Uterus (tissue), 4 donors: ENCODE data around the gene MR1. TPM values are rescaled to one million over a fixed set of nuclear protein-coding genes. Genes with fewer than 3 reads are reported as not detected.

Experiments used
- DNase-seq, 2 donors: peaks; one replicate each; pipeline ENCODE4 v3.0.0-alpha.2; 2019 to 2020
- H3K27ac ChIP-seq, 2 donors: fragments of 200-600 bp; sonication (generic); 1 replicate in 1 of 2; 2 replicates in 1 of 2; pipeline ENCODE4 v1.5.1; 2016 to 2018
- H3K27me3 ChIP-seq, 2 donors: fragments of 200-600 bp; sonication (generic); one replicate each; pipeline ENCODE4 v1.5.1; 2018 to 2019; ENCODE audit warnings: control low read depth in 1 of 2
- H3K36me3 ChIP-seq, 2 donors: fragments of 200-600 bp; sonication (generic); one replicate each; pipeline ENCODE4 v1.5.1; 2019; ENCODE audit warnings: control low read depth in 1 of 2
- H3K4me1 ChIP-seq, 2 donors: fragments of 200-600 bp; sonication (generic); one replicate each; pipeline ENCODE4 v1.5.1; 2018 to 2019; ENCODE audit warnings: control low read depth in 1 of 2
- H3K4me3 ChIP-seq, 2 donors: fragments of 200-600 bp; sonication (generic); 1 replicate in 1 of 2; 2 replicates in 1 of 2; pipeline ENCODE4 v1.5.1; 2018 to 2019; ENCODE audit warnings: mild to moderate bottlenecking in 1 of 2
- H3K9me3 ChIP-seq, 2 donors: fragments of 200-600 bp; sonication (generic); one replicate each; pipeline ENCODE4 v1.5.1; 2019; ENCODE audit warnings: control low read depth in 1 of 2
- CTCF ChIP-seq, 4 experiments: fragments of 200-600 bp in 2 of 4; fragments of 450-650 bp in 2 of 4; sonication (generic) in 2 of 4; IDR thresholded peaks; one replicate each; pipeline ENCODE4 v1.5.1; 2016 to 2019; ENCODE audit warnings: antibody characterized with exemption in 4 of 4, mild to moderate bottlenecking in 2 of 4, moderate library complexity in 1 of 4
- POLR2A ChIP-seq, 2 donors: fragments of 450-650 bp; IDR thresholded peaks; one replicate each; pipeline ENCODE4 v1.6.1; 2016; ENCODE audit warnings: antibody characterized with exemption in 2 of 2, mild to moderate bottlenecking in 1 of 2, moderate library complexity in 1 of 2
- intact Hi-C: fragments of 100-400 bp; cut with DNase I; formaldehyde crosslinking; loops from one replicate; pipeline ENCODE4 v1.15.1; 2023; ENCODE audit warnings: low total_unique reads
- total RNA-seq, 4 donors: library from RNA; depleted of rRNA in 3 of 4; stranded (reverse); fragments of >200 nt in 3 of 4; gene quantifications; one replicate each; pipeline versions ENCODE4 v1.1.0 to v1.2.4, GENCODE V29; 2014 to 2023
- donor health status: DM: yes; HTN: yes; CAD: no.

The MR1 gene
- total RNA-seq, 4 donors from 2014 or later, result 13.8 to 29.7 (median 16.2) TPM

- H3K4me1 ChIP-seq, result peaks cover 0 to 3% of the 10 kb centered on the region in 2 donors
- H3K27me3 ChIP-seq, result no peaks in the 10 kb centered on the region
- H3K27ac ChIP-seq, result no peak overlapping the region
- TF ChIP-seq CTCF (IDR thresholded peaks at IDR 0.05) (no peak), POLR2A (IDR thresholded peaks at IDR 0.05) (no peak)
- H3K36me3 ChIP-seq, result no peaks in the 10 kb centered on the region
- intact Hi-C loops, result no loop called here
- H3K9me3 ChIP-seq, result no peaks in the 10 kb centered on the region
- no peak overlapping the region for H3K4me3 ChIP-seq
- no peak for DNase-seq
These were observed 21.5 kb upstream of the MR1 start for GRCh38 chr1:181012203-181012745.

GRCh38 chr1:181013144-181013543, 20.6 kb upstream of the MR1 start:
- Histone ChIP-seq H3K27me3 (no peaks in the 10 kb centered on the region), H3K27ac (no peak overlapping the region), H3K36me3 (no peaks in the 10 kb centered on the region), H3K4me1 (peaks cover 0 to 3% of the 10 kb centered on the region in 2 donors), H3K9me3 (no peaks in the 10 kb centered on the region), H3K4me3 (no peak overlapping the region)
- DNase-seq, result no peak
- intact Hi-C loops, result no loop called here
- TF ChIP-seq CTCF (IDR thresholded peaks at IDR 0.05), result no peak
- no peak for TF ChIP-seq POLR2A (IDR thresholded peaks at IDR 0.05)

GRCh38 chr1:181014477-181015250, 19.1 kb upstream of the MR1 start:
- no peaks in the 10 kb centered on the region for H3K9me3 ChIP-seq
- no peak overlapping the region for H3K27ac ChIP-seq
- DNase-seq, result no peak
- no peak overlapping the region for H3K4me3 ChIP-seq
- H3K36me3 ChIP-seq, result no peaks in the 10 kb centered on the region
- H3K4me1 ChIP-seq, result peaks cover 0 to 3% of the 10 kb centered on the region in 2 donors
- no peaks in the 10 kb centered on the region for H3K27me3 ChIP-seq
- TF ChIP-seq POLR2A (IDR thresholded peaks at IDR 0.05) (no peak), CTCF (IDR thresholded peaks at IDR 0.05) (no peak)
- intact Hi-C loops, result no loop called here

- Histone ChIP-seq H3K27ac (no peak overlapping the region), H3K36me3 (no peaks in the 10 kb centered on the region), H3K9me3 (no peaks in the 10 kb centered on the region), H3K4me1 (peaks cover 0 to 3% of the 10 kb centered on the region in 2 donors), H3K4me3 (no peak overlapping the region), H3K27me3 (no peaks in the 10 kb centered on the region)
- DNase-seq, result no peak
- intact Hi-C loops, result no loop called here
- TF ChIP-seq POLR2A (IDR thresholded peaks at IDR 0.05), result no peak
- no peak for TF ChIP-seq CTCF (IDR thresholded peaks at IDR 0.05)
These were observed 18.6 kb upstream of the MR1 start for GRCh38 chr1:181015251-181015615.

GRCh38 chr1:181016563-181016962, 17.2 kb upstream of the MR1 start:
- DNase-seq, result no peak
- H3K4me1 ChIP-seq, result peaks cover 0 to 7% of the 10 kb centered on the region in 2 donors
- no peak overlapping the region for H3K27ac ChIP-seq
- H3K27me3 ChIP-seq, result no peaks in the 10 kb centered on the region
- intact Hi-C loops, result no loop called here
- H3K36me3 ChIP-seq, result no peaks in the 10 kb centered on the region
- no peak overlapping the region for H3K4me3 ChIP-seq
- no peaks in the 10 kb centered on the region for H3K9me3 ChIP-seq
- TF ChIP-seq CTCF (IDR thresholded peaks at IDR 0.05), result no peak
- TF ChIP-seq POLR2A (IDR thresholded peaks at IDR 0.05), result no peak
